Stimulated activated CD4-positive, alpha-beta T cell treated with anti-CD3 and anti-CD28 coated beads, Interleukin-1b, Interleukin-23, amount 100 ng/mL, for 24 hours (primary cell): ENCODE data around the gene CD55.
"Not testable (repeated sequence)": the region's sequence is repeated elsewhere in the genome, so short reads cannot be mapped to it uniquely, and the experiment has no call there.

ENCODE experiments used
- DNase-seq, 4 experiments: peaks; one replicate each; pipeline ENCODE4 v3.0.0-alpha.2; 2020; ENCODE audit warnings: low read depth in 4 of 4, low spot score in 1 of 4

The CD55 gene

DNA sequence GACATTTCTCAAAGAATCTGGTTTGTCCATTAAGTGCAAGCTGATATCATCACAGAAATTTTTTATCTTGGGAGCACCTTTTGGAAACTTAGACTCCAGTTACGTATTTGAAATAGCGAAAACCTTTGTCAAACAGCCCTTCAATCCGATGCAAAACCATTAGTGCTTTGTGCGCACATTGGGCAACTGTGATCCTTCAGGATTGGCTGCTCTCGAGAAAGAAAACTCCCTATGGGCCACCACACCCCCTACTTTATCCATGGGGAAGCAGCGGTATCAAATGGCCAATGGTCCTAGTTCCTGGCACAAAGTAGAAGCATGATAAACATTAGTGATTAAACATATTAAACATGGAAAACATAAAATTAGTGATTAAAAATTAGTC is 16.0 kb upstream of the CD55 start:
- DNase-seq = no peak

- no peak for DNase-seq
These were observed 15.5 kb upstream of the CD55 start for GRCh38 chr1:207306023-207306422.

- DNase-seq = no peak
These were observed 14.9 kb upstream of the CD55 start for GRCh38 chr1:207306603-207307002.

DNA sequence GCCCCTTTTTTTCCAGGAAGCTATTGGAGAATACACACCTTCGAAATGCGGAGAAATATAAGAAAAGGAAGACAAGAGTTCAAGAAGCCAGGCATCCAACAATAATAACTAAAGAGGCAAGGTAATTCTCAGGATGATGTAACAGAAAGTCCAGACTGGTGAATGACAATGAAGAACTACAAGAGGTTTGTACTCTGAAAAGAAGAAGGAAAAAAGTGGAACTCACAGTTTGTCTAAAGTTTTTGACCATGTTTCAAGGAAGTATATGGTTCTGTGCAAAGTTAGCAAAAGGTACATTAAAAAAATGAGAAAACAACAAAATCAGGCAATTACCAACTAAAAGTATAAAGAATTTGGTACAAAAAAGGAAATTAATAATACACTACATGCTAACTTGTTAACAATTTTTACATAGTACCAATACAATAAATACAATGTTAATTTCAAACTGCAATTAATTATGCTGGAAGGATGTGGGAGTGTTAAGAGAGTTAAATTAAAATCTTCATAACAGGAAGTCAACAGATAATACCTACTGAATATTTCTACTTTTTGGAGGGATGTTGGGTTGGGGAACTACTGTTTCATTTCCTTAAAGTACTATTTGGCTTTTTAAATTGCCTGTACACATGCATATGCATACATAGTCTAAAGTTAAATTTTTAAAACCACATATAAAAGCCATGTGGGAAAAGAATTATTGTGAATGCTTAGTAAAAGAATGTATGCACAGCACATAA is 12.9 kb upstream of the CD55 start:
- no peak for DNase-seq

DNA sequence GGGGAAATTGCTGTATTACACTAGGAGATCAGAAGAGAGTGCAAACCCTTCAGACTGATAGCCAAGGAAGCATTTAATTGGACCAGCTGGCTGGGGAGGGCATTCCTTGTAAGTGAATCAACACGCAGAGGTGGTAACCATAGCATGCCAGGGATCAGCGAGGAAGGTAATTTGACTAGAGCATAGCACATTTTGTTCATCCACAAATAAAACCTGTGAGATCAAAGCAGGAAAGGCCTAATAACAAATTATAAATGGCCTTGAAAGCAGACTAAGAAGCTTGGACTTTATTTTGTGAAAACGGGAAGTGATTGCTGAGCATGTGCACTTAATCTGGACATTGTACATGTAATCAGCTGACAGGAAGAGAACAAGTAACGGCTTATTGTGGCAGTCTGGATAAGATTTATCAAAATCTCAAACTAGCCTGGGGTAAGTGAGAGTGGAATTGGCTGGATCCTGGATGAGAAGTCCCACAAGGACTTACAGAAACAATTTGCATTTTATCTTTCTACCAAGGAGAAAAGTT is 11.7 kb upstream of the CD55 start:
- no peak for DNase-seq

DNA sequence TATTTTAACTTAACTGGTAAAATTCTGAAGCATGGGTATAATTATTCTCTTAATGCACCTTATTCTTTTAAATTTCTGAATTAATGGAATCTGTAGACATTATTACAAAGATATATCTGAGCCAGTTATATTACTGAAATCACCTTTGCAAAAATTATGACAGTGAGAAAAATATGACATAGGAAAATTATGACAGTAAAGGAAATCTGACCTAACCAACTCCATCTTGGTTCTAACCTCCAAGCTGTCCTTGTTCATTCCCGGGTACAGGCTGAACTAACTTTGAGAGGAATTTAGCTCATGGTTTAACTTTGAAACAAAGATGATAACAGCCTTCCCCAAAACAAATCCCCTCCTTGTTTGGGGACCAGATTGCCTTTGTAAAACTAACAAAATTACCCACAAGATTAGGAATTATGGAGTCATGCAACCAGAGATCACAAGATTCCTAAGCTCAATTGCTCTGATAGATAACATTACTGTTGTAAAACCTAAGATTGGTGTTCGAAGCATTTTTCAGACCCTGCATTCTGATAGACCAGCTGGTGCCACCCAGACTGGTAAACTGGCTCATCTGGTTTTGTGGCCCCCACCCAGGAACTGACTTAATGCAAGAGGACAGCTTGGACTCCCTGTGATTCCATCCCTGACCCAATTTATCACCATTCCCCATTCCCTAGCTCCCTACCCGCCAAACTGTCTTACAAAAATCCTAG is 9.4 kb upstream of the CD55 start:
- DNase-seq = no peak

- no peak for DNase-seq
These were observed 8.9 kb upstream of the CD55 start for GRCh38 chr1:207312604-207312920.

DNA sequence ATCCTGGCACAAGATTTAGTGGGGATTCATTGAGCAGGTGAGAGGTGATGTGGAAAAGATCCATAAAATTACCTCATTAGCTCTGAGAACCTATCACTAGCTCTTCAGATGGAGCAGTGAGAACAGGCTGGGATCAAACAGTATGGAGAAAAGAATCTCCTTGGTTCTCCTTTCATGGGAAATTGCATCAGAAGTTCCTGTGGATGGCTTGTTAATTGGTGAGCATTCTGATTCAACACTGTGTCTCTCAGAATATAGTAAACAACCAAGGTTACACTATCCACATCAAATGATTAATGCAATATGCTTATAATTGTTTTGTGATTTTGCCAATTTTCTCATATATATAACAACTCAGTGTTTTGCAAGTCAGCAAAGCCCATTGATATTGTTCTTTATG is 8.3 kb upstream of the CD55 start:
- no peak for DNase-seq

GRCh38 chr1:207314816-207315215 is 6.7 kb upstream of the CD55 start:
- DNase-seq = no peak

DNA sequence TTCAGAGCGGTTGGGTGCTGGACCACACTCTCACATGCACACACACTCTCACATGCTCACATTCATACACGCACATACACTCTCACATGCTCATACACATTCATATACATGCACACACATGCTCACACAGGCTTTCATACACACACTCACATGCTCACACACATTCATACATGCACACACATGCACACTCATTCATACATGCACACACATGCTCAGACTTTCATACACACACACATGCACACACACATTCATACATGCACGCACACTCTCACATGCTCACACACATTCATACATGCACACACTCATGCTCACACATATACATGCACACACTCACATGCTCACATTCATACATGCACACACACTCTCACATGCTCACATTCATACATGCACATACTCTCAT is 6.0 kb upstream of the CD55 start:
- DNase-seq = no peak

DNA sequence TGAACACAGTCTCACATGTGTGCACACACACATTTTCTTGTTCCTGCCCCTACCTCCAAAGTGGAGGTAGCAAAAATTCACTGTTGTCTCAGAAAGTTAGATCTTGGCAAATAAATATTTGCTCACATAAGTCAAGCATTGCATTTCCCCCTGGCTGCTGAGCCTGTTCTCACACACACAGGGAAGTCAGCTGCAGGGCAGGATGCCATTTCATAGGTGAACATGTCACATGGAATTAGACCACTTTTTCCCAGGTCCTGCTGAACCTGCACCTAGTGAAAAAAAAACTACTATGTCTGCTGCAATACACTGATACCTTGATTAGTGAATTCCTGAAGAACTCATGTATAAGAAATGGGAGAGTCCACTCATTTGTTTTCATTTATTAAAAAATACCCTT is 5.3 kb upstream of the CD55 start:
- no peak for DNase-seq

DNA sequence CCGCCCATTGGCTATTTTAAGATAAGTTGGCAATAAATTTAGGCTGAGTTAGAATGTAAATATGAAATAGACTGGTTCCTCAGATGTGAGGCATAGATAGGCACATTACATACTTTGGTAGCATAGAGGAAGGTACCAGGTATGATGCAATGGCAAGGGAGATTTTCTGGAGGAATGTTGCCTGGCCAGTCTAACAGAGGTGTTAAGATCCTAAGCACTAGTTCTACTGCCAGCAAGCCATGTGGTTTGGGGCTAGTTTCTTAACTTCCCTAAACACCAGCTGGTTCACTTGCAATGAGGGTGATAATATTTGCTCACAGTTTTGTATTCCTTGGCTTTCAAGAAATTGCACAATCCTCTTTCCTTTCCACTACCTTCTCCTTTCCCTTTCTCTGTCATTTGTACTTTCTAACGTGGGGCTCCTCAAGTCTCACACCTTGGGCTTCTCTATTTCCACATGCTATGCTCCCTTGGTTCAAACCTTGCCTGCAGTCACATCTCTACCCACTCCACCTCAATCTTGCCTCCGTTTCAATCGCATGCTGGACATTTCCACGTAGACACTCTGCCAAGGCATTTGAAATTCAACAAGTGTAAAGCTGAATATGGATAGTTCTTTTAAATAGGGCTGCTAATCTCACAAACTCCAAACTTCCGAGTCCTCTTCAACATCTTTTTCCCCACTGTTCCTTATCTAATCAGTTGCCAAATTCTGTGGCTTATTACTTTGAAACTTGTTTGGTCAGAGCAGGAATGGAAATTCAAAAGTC is 4.7 kb upstream of the CD55 start:
- no peak for DNase-seq

DNA sequence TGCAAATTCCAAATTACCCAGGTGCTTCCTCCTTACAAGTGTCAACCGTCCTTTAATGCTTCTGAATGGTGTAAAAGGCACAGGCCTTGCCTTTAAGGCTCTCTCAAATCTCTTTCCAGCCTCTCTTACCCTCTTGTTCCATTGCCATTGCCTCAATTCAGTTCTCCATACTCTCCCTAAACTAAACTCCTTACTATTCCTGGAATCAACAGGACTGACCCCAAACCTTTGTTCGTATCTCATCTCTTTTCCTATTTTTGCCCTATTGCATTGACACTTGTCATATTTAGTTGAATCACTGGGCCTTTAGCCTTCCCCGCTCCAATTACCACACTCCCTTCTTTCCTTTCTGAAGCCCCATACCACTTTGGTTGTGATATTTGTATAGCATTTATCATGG is 3.9 kb upstream of the CD55 start:
- no peak for DNase-seq

- DNase-seq = no peak
These were observed 3.3 kb upstream of the CD55 start for GRCh38 chr1:207318072-207318619.

DNA sequence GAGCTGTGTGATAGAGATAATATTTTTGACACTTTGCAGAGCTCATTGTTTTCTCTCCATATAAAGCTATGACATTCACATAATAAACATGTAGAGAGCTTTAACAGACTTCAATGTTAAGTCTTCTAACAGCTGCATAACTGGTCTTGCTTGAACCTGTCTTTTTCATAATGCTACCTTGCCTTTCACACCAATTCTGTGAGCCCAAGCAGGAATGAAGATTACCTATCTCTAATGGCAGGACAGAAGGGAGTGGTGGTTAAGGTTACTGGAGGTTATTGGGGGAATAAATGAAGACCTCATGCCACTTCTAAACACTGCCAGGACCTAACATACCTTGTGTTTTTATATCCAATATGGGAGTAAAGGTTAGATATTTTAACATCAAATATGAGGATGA is 2.3 kb upstream of the CD55 start:
- no peak for DNase-seq

DNA sequence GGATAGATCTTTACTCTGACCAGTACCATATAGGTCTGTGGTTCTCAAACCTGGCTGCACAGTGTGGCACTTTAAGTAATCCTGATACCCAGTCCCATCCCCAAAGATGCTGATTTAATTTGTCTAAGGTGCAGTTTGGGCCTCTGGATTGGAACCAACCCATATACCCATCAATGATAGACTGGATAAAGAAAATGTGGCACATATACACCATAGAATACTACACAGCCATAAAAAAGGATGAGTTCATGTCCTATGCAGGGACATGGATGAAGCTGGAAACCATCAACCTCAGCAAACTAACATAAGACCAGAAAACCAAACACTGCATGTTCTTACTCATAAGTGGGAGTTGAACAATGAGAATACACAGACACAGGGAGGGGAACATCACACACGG is 1.4 kb upstream of the CD55 start:
- DNase-seq = not testable (repeated sequence)

- DNase-seq = no peak
These were observed 540 bp downstream of the CD55 start for GRCh38 chr1:207321790-207322645.

- DNase-seq = no peak
These were observed 2.1 kb downstream of the CD55 start for GRCh38 chr1:207323425-207324225.

- no peak for DNase-seq
These were observed 6.5 kb downstream of the CD55 start for GRCh38 chr1:207328004-207328403.

DNA sequence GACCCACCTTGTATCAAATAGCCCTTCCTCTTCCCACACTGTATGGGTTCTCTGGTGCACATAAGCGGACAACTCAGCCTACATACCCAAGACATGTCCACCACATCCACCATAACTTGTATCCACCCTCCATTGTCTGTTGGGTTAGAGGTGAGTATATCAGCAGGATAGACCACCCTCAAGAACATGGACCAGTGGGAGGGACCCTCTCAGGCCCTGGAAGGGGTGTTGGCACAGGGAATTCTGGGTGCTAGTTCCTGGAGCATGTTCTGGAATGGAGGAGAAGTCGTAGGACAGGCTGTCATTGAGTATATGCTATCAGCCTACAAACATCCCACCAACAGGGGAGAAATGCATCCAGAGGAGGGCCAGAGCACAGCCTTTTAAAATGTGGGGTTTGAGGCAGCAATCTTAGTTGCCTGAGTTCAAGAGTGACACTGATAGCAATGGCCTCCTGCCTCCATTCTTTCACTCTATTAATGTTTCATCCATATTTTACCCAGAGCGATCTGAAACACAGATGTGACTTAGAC is 7.5 kb downstream of the CD55 start:
- no peak for DNase-seq
